Stimulated activated CD4-positive, alpha-beta T cell treated with anti-CD3 and anti-CD28 coated beads, Interleukin-15, amount 100 ng/mL, for 24 hours (primary cell): ENCODE results near the gene CDKN2AIP.

Experiments used
- DNase-seq: peaks from one replicate; pipeline ENCODE4 v3.0.0-alpha.2; 2020

The CDKN2AIP gene

GRCh38 chr4:183444214-183445096 lies at the start of gene CDKN2AIP:
Gene CDKN2AIP (plus strand): TSS chr4:183444636. CDS start chr4:183444798, 162 bp downstream.
- DNase-seq = peak; percentile 94

- DNase-seq = no peak
Measured at GRCh38 chr4:183395395-183395794, 49.0 kb upstream of the CDKN2AIP start.

- no peak for DNase-seq
Measured at GRCh38 chr4:183396227-183396637, 48.2 kb upstream of the CDKN2AIP start.

GRCh38 chr4:183397741-183398297 lies 46.6 kb upstream of the CDKN2AIP start:
- no peak for DNase-seq

- peak; percentile 80 for DNase-seq
Measured at GRCh38 chr4:183398298-183399125, 45.9 kb upstream of the CDKN2AIP start.

GRCh38 chr4:183399126-183399522 lies 45.3 kb upstream of the CDKN2AIP start:
- DNase-seq = no peak

- DNase-seq = no peak
Measured at GRCh38 chr4:183399616-183400015, 44.8 kb upstream of the CDKN2AIP start.

- DNase-seq = no peak
Measured at GRCh38 chr4:183400035-183400434, 44.4 kb upstream of the CDKN2AIP start.

- DNase-seq = no peak
Measured at GRCh38 chr4:183401473-183401872, 43.0 kb upstream of the CDKN2AIP start.

GRCh38 chr4:183402771-183403170 lies 41.7 kb upstream of the CDKN2AIP start:
- DNase-seq = no peak

GRCh38 chr4:183403486-183403885 lies 41.0 kb upstream of the CDKN2AIP start:
- DNase-seq = no peak

GRCh38 chr4:183403961-183404360 lies 40.5 kb upstream of the CDKN2AIP start:
- no peak for DNase-seq

GRCh38 chr4:183405303-183405702 lies 39.1 kb upstream of the CDKN2AIP start:
- DNase-seq = no peak

- DNase-seq = peak; percentile 93
Measured at GRCh38 chr4:183407128-183407585, 37.3 kb upstream of the CDKN2AIP start.

GRCh38 chr4:183407635-183408464 lies 36.6 kb upstream of the CDKN2AIP start:
- DNase-seq = no peak

GRCh38 chr4:183408796-183409195 lies 35.6 kb upstream of the CDKN2AIP start:
- no peak for DNase-seq

- DNase-seq = no peak
Measured at GRCh38 chr4:183409483-183409882, 35.0 kb upstream of the CDKN2AIP start.

GRCh38 chr4:183409934-183410333 lies 34.5 kb upstream of the CDKN2AIP start:
- no peak for DNase-seq

GRCh38 chr4:183411291-183411861 lies 33.1 kb upstream of the CDKN2AIP start:
- DNase-seq = no peak

GRCh38 chr4:183412821-183413220 lies 31.6 kb upstream of the CDKN2AIP start:
- DNase-seq = no peak

GRCh38 chr4:183413234-183414200 lies 30.9 kb upstream of the CDKN2AIP start:
- DNase-seq = no peak
